Measurements from ENCODE around the gene ADRA2B. TPM values are rescaled to one million over a fixed set of nuclear protein-coding genes. Genes with fewer than 3 reads are reported as not detected.

ADRA2B gene
- total RNA-seq, 1 experiment from 2014 or later: 2.7 TPM

GRCh38 chr2:96090196-96090926 is 26.0 kb downstream of the ADRA2B start:
- H3K14ac ChIP-seq (ENCODE audit: insufficient read depth, low read length): no peak overlapping the region
- H3K23me2 ChIP-seq (ENCODE audit: insufficient read length, low read depth, low read length, poor library complexity, severe bottlenecking): no peaks in the 10 kb centered on the region
- no peak overlapping the region for H3K4ac ChIP-seq (ENCODE audit: low read depth, low read length)
- no peak overlapping the region for H3K9ac ChIP-seq (ENCODE audit: extremely low read depth, insufficient read length, low read length)
- H3K27ac ChIP-seq (ENCODE audit: insufficient read length, low read depth, low read length): no peak overlapping the region
- H4K5ac ChIP-seq (ENCODE audit: insufficient read length, low read depth, low read length): no peak overlapping the region
- no peak overlapping the region for H3K18ac ChIP-seq (ENCODE audit: insufficient read length, low read depth, low read length)
- no peak for DNase-seq
- H2BK20ac ChIP-seq (ENCODE audit: low read depth, low read length, poor library complexity, severe bottlenecking): no peak overlapping the region
- H3T11ph ChIP-seq (ENCODE audit: low read length): no peak overlapping the region
- no peak overlapping the region for H2BK120ac ChIP-seq (ENCODE audit: low read depth, low read length, poor library complexity, severe bottlenecking)
- H4K91ac ChIP-seq (ENCODE audit: insufficient read length, low read depth, low read length): no peak overlapping the region
- H4K20me1 ChIP-seq (ENCODE audit: control insufficient read depth, insufficient read depth, insufficient read length): no peaks in the 10 kb centered on the region
- no peak overlapping the region for H2BK15ac ChIP-seq (ENCODE audit: low read depth, low read length)
- no peak for TF ChIP-seq CTCF (conservative IDR thresholded peaks at IDR 0.05)
- no peaks in the 10 kb centered on the region; a peak in 1 of 5 replicates for H3K9me3 Mint-ChIP-seq
- peak overlapping the region in 1 of 3 experiments; percentile 33; a peak in 1 of 7 replicates for H3K27ac Mint-ChIP-seq
- no peaks in the 10 kb centered on the region for H3K9me3 ChIP-seq (ENCODE audit: control insufficient read depth, low read depth, low read length)
- no peak overlapping the region for H2AK5ac ChIP-seq (ENCODE audit: insufficient read length, low read length)
- no peak overlapping the region for H2BK12ac ChIP-seq (ENCODE audit: insufficient read length, low read depth, low read length)
- no peak overlapping the region for H3K56ac ChIP-seq (ENCODE audit: insufficient read length, low read depth, low read length)
- H3K4me1 ChIP-seq (ENCODE audit: insufficient read depth, low read length): no peaks in the 10 kb centered on the region
- H3K36me3 Mint-ChIP-seq (ENCODE audit: insufficient read depth in 1 of 3, low read depth in 3 of 3): no peaks in the 10 kb centered on the region
- H3K4me3 Mint-ChIP-seq: no peak overlapping the region
- H3K79me2 ChIP-seq (ENCODE audit: insufficient read depth, low read length): no peaks in the 10 kb centered on the region
- H3K79me1 ChIP-seq (ENCODE audit: insufficient read depth, low read depth, low read length, poor library complexity, severe bottlenecking): no peaks in the 10 kb centered on the region
- peaks cover 2% of the 10 kb centered on the region for H3K27me3 Mint-ChIP-seq (ENCODE audit: low read depth)
- H3K23ac ChIP-seq (ENCODE audit: insufficient read length, low read depth, low read length): no peak overlapping the region
- H4K8ac ChIP-seq (replicated peaks; ENCODE audit: insufficient read length, low read depth, low read length): no peak overlapping the region
- WGBS (ENCODE audit: extremely low coverage, insufficient read length, low lambda C conversion rate): no CpG with 5 or more reads among the region's 12 CpGs
- no peak overlapping the region for H2AFZ ChIP-seq (ENCODE audit: low read length)
- H3K4me2 ChIP-seq (ENCODE audit: insufficient read depth, insufficient read length, low read length): no peak overlapping the region
- H3K4me1 Mint-ChIP-seq: peaks cover 25 to 42% of the 10 kb centered on the region in 2 experiments
- H2BK5ac ChIP-seq (ENCODE audit: insufficient read length, low read length): no peak overlapping the region
- no peaks in the 10 kb centered on the region for H3K27me3 ChIP-seq (ENCODE audit: insufficient read depth, low read length)

Measured in H9 (cell line).